Ishikawa (cell line): ENCODE measurements around the gene TMUB1.

Experiments used
- CEBPB ChIP-seq: IDR thresholded peaks from 2 replicates; pipeline ENCODE4 v1.6.1; 2012
- CREB1 ChIP-seq: IDR thresholded peaks from 2 replicates; pipeline ENCODE4 v1.6.1; 2012; ENCODE audit warnings: low read depth
- EGR1 ChIP-seq: IDR thresholded peaks from 2 replicates; pipeline ENCODE4 v1.6.1; 2012
- EP300 ChIP-seq: IDR thresholded peaks from 2 replicates; pipeline ENCODE4 v1.6.1; 2012; ENCODE audit warnings: borderline replicate concordance
- FOXM1 ChIP-seq: IDR thresholded peaks from 2 replicates; pipeline ENCODE4 v1.6.1; 2012; ENCODE audit warnings: low read depth, borderline replicate concordance
- NFIC ChIP-seq: IDR thresholded peaks from 2 replicates; pipeline ENCODE4 v1.6.1; 2012
- RAD21 ChIP-seq: IDR thresholded peaks from 2 replicates; pipeline ENCODE4 v1.6.1; 2012; ENCODE audit warnings: low read depth
- TAF1 ChIP-seq: IDR thresholded peaks from 2 replicates; pipeline ENCODE4 v1.6.1; 2012; ENCODE audit warnings: low read depth, mild to moderate bottlenecking
- TCF12 ChIP-seq: IDR thresholded peaks from 2 replicates; pipeline ENCODE4 v1.6.1; 2012; ENCODE audit warnings: low read depth
- TEAD4 ChIP-seq: IDR thresholded peaks from 2 replicates; pipeline ENCODE4 v1.6.1; 2012
- YY1 ChIP-seq: IDR thresholded peaks from 2 replicates; pipeline ENCODE4 v1.6.1; 2012; ENCODE audit warnings: low read depth
- ZBTB7A ChIP-seq: IDR thresholded peaks from 2 replicates; pipeline ENCODE4 v1.6.1; 2012; ENCODE audit warnings: low read depth
- TF ChIP-seq, protein P1 (sequence below): IDR thresholded peaks from 2 replicates; pipeline ENCODE4 v1.6.1; 2012
- TF ChIP-seq, protein P2 (sequence below): IDR thresholded peaks from 2 replicates; pipeline ENCODE4 v1.6.1; 2012
- TF ChIP-seq, protein P3 (sequence below): IDR thresholded peaks from 2 replicates; pipeline ENCODE4 v1.6.1; 2012; ENCODE audit warnings: low read depth, mild to moderate bottlenecking

The TMUB1 gene

DNA sequence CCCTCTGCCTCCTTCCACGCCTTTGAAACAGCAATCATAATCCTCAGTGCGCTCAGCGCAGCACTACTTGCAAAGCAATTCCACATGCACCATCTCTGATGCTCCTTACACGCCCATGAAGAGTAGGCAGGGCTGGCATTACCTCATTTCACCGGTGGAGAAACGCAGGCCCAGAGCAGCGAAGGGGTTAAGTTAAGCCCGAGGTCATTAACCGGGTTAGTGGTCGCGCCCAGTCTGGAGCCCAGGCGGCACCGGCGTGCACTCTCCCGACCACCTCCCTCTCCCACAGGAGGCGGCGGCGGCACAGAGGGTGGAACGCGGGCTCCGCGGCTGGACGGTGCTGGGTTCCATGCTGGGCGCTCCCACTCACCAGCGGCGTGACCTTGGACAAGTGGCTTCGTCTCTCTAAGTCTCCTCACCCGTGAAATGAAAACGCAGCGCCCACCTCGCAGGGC lies 3.2 kb downstream of the TMUB1 start:
- TF ChIP-seq, protein P1, sequence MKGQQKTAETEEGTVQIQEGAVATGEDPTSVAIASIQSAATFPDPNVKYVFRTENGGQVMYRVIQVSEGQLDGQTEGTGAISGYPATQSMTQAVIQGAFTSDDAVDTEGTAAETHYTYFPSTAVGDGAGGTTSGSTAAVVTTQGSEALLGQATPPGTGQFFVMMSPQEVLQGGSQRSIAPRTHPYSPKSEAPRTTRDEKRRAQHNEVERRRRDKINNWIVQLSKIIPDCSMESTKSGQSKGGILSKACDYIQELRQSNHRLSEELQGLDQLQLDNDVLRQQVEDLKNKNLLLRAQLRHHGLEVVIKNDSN = no peak
- TF ChIP-seq EP300 (no peak), TCF12 (no peak), YY1 (no peak)
- TF ChIP-seq, protein P2, sequence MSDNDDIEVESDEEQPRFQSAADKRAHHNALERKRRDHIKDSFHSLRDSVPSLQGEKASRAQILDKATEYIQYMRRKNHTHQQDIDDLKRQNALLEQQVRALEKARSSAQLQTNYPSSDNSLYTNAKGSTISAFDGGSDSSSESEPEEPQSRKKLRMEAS = peak; percentile 29; the same call in 1 of the 2 replicates

DNA sequence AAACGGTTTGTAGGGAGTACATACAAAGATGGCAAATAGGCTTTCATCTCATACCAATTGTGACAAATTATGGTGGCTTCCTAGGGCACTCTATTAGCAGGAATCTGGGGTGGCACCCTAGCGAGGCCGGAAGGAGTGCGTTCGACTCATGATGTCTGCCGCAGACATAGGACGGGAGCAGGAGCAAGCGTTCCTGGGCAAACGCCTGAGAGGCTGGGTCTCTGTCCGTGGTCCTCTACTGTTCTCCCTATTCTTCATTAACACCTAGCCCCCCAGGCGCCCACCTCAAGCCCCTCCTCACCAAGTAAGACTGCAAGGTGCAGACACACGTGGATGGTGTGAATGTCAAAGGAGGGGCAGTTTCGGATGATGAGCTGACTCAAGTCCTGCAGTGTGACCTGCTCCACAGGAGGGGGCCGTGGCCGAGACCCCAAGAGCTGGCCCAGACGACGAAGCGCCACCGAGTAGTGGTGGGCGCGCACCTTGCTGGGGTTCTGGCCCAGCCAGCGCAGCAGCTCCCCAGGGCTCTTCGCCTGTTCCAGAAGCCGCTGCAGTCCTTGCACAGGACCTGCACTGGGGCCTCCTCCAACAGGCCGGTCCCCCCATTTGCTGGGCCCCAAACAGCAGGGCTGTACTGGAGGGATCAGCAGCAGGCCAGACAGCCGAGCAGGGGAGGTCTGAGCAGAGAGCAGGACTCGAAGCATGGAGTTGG lies 3.9 kb downstream of the TMUB1 start:
- TF ChIP-seq ZBTB7A (no peak), YY1 (no peak), TCF12 (no peak), TEAD4 (no peak), CREB1 (no peak), RAD21 (no peak), NFIC (no peak), EP300 (no peak), CEBPB (no peak), EGR1 (no peak), FOXM1 (no peak), TAF1 (no peak)
- TF ChIP-seq, protein P1 = no peak
- TF ChIP-seq, protein P2 = no peak
- TF ChIP-seq, protein P3, sequence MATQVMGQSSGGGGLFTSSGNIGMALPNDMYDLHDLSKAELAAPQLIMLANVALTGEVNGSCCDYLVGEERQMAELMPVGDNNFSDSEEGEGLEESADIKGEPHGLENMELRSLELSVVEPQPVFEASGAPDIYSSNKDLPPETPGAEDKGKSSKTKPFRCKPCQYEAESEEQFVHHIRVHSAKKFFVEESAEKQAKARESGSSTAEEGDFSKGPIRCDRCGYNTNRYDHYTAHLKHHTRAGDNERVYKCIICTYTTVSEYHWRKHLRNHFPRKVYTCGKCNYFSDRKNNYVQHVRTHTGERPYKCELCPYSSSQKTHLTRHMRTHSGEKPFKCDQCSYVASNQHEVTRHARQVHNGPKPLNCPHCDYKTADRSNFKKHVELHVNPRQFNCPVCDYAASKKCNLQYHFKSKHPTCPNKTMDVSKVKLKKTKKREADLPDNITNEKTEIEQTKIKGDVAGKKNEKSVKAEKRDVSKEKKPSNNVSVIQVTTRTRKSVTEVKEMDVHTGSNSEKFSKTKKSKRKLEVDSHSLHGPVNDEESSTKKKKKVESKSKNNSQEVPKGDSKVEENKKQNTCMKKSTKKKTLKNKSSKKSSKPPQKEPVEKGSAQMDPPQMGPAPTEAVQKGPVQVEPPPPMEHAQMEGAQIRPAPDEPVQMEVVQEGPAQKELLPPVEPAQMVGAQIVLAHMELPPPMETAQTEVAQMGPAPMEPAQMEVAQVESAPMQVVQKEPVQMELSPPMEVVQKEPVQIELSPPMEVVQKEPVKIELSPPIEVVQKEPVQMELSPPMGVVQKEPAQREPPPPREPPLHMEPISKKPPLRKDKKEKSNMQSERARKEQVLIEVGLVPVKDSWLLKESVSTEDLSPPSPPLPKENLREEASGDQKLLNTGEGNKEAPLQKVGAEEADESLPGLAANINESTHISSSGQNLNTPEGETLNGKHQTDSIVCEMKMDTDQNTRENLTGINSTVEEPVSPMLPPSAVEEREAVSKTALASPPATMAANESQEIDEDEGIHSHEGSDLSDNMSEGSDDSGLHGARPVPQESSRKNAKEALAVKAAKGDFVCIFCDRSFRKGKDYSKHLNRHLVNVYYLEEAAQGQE = no peak

DNA sequence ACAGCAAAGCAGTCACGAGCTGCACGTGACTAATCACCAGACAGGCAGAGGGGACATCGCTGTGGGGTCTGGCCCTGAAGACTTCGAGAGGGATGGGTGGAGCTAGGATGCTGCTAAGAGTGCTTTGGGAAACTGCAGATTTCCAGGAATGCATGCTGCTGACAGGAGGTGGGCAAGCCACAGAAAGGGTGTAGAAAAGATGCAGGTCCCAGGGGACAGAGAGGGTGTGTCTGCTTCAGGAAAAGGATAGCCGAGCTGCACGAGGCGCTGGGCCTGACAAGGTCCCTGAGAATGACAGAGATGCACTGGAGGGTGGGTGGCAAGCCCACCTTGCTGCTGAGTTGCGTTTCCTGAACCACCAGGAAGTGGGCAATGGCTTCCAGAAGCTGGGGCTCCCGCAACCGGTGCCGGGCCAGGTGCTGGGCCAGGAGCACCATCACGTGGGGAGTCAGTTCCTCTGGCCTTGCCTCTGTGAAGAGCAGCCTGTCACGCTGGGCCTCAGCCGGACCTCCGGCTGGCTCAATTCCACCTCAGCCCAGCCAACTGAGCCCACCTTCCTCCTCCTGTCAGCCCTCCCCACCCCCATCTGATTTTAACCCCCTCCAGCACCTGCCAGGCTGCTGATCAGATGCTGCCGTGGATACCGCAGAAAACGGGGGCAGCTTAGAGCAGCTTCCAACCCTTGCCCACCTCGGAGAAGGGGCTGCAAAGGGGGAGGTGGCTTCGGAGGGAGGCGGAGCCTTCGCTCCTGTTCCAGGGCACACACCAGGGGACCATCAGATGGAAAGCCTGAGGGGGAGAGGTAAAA lies 4.9 kb downstream of the TMUB1 start:
- TF ChIP-seq EGR1 (no peak), EP300 (no peak)

DNA sequence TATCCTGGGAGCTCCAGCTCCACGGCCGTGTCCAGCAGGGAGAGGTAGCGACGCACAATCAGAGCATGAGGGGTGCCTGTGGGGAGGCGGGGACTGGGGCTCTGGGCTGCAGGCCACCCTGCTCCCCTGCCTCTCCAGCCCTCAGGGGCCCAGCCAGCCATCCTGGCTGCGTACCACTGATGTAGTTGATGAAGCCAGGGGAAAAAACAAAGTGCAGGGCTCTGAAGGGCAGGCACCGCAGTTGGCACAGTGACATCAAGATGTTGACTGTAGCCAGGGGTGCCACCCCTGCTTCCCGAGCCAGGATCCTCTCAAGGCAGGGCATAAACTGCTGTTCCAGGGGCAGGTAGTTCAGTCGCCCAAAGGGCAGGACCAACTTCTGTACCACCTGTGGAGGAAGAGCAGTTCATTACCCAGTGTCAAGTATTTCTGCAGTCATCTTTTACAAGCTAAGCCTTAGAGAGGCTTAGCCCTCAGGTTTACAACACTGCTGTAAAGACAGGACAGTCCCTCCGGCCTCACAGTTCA lies 5.5 kb downstream of the TMUB1 start:
- TF ChIP-seq EGR1 (no peak), CREB1 (no peak), NFIC (no peak), ZBTB7A (no peak)
- TF ChIP-seq, protein P1 = no peak

DNA sequence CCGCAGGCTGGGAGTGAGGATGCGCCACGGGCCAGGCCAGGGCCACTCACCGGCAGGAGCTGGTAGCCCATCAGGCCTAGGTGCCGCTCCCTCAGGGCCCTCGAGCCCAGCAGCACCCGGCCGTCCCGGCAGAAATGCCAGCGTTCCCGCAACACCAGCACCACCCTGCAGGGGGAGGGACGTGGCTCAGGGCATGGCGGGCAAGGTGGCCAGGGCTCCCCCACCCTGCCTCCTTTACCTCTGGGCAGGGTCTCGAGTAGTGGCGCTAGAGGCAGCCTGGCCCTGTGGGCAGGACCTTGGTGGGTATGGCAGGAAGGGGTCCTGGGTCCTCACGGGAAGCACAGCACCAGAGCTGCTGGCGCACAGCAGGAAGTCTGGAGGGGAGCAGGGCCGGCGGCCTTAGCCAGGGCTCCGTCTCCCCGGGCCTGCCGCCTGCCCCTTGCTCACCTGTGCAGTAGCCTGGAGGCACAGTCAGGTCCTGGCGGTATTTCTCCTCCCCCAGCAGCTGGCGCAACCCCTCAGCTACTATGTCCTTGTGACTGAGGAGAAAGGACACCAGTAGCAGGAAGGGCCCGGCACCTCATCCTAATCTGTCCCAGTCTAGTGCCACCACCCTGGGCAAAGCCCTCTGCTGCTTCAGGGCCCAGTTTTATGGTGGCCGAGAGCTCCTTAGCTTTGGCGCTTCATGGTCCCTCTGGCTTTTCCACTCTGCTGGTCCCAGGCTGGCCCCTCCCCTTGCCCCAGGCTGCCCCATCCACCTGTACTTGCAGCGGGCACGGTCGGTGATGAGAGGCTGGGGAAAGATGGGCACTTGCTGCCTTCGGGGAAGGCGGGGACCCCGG lies 6.2 kb downstream of the TMUB1 start:
- TF ChIP-seq CREB1 = no peak
- TF ChIP-seq, protein P2 = no peak

DNA sequence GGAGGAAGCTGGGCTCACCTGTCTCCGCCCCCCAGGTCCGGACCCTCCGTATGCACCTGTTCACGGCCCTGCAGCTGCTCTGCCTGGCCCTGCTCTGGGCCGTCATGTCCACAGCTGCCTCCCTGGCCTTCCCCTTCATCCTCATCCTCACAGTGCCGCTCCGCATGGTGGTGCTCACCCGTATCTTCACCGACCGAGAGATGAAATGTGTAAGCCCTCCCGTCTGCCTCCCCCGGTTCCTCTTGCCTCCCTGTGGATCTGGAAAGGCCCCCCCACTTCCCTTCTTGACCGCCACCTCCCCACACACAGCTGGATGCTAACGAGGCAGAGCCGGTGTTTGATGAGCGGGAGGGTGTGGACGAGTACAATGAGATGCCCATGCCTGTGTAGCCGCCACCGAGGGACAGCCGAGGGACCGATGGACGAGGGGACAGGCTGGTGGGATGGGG lies 7.3 kb downstream of the TMUB1 start:
- TF ChIP-seq EP300 (no peak), YY1 (no peak), CREB1 (no peak), TCF12 (no peak), RAD21 (no peak), ZBTB7A (no peak), FOXM1 (no peak), EGR1 (no peak)
- TF ChIP-seq, protein P3 = no peak
- TF ChIP-seq, protein P2 = no peak
